Measurements from ENCODE around the gene SIM2.

The SIM2 gene

DNA sequence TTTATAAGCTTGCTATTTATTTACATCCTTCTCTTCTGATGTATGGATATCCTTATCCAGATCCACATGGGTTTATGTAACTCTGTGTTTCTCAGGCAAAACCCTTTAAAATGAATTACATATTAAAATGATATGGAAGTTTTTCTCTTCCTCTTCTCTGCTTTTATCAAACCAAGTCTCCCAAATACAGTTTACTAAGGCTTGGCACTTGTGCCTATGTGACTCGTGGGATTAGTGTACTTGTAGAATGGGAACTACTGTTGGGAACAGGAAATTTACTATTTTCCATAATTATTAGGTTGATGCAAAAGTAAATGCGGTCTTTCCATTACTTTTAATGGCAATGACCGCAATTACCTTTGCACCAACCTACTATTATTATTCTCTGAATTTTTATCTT lies 14.8 kb downstream of the SIM2 start:
- peaks cover 20% of the 10 kb centered on the region for H3K27me3 ChIP-seq (ENCODE audit: control insufficient read depth, low read length)
- no peaks in the 10 kb centered on the region for H3K4me1 ChIP-seq (ENCODE audit: control insufficient read depth, low read length)
- no peaks in the 10 kb centered on the region for H3K79me2 ChIP-seq (ENCODE audit: control insufficient read depth, low read length)
- H4K20me1 ChIP-seq (ENCODE audit: control insufficient read depth, insufficient read depth, low read depth, low read length), result no peaks in the 10 kb centered on the region
- no peak overlapping the region for H3K27ac ChIP-seq (ENCODE audit: low read depth, low read length)
- H3F3A ChIP-seq (ENCODE audit: control insufficient read depth, insufficient read depth), result no peaks in the 10 kb centered on the region
- H3K36me3 ChIP-seq (ENCODE audit: control insufficient read depth, low read length), result no peaks in the 10 kb centered on the region
- no peak overlapping the region for H3K4me3 ChIP-seq (ENCODE audit: low read length)
- no peaks in the 10 kb centered on the region for H3K9me3 ChIP-seq (ENCODE audit: control insufficient read depth, insufficient read depth, low read length)
- H3K9me2 ChIP-seq (replicated peaks; ENCODE audit: control insufficient read depth, low read length), result no peaks in the 10 kb centered on the region
- no peak for TF ChIP-seq EZH2phosphoT487 (IDR thresholded peaks at IDR 0.05; ENCODE audit: borderline replicate concordance, low read length)
- TF ChIP-seq, protein P1, sequence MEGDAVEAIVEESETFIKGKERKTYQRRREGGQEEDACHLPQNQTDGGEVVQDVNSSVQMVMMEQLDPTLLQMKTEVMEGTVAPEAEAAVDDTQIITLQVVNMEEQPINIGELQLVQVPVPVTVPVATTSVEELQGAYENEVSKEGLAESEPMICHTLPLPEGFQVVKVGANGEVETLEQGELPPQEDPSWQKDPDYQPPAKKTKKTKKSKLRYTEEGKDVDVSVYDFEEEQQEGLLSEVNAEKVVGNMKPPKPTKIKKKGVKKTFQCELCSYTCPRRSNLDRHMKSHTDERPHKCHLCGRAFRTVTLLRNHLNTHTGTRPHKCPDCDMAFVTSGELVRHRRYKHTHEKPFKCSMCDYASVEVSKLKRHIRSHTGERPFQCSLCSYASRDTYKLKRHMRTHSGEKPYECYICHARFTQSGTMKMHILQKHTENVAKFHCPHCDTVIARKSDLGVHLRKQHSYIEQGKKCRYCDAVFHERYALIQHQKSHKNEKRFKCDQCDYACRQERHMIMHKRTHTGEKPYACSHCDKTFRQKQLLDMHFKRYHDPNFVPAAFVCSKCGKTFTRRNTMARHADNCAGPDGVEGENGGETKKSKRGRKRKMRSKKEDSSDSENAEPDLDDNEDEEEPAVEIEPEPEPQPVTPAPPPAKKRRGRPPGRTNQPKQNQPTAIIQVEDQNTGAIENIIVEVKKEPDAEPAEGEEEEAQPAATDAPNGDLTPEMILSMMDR (IDR thresholded peaks at IDR 0.05; ENCODE audit: low read depth, low read length, poor library complexity, severe bottlenecking), result no peak
- H3K4me2 ChIP-seq (ENCODE audit: low read length), result no peak overlapping the region

GRCh38 chr21:36716387-36716786 lies 17.5 kb downstream of the SIM2 start:
- TF ChIP-seq, protein P1 (IDR thresholded peaks at IDR 0.05; ENCODE audit: low read depth, low read length, poor library complexity, severe bottlenecking), result no peak
- TF ChIP-seq EZH2phosphoT487 (IDR thresholded peaks at IDR 0.05; ENCODE audit: borderline replicate concordance, low read length), result no peak
- Histone ChIP-seq H3K27ac (ENCODE audit: low read depth, low read length) (no peak overlapping the region), H3K9me3 (ENCODE audit: control insufficient read depth, insufficient read depth, low read length) (no peaks in the 10 kb centered on the region)

GRCh38 chr21:36716836-36717235 lies 17.9 kb downstream of the SIM2 start:
- peaks cover 16% of the 10 kb centered on the region for H3K27me3 ChIP-seq (ENCODE audit: control insufficient read depth, low read length)
- no peak for TF ChIP-seq EZH2phosphoT487 (IDR thresholded peaks at IDR 0.05; ENCODE audit: borderline replicate concordance, low read length)
- TF ChIP-seq, protein P1 (IDR thresholded peaks at IDR 0.05; ENCODE audit: low read depth, low read length, poor library complexity, severe bottlenecking), result no peak
- no peaks in the 10 kb centered on the region for H3K36me3 ChIP-seq (ENCODE audit: control insufficient read depth, low read length)
- no peaks in the 10 kb centered on the region for H3F3A ChIP-seq (ENCODE audit: control insufficient read depth, insufficient read depth)
- no peaks in the 10 kb centered on the region for H3K9me3 ChIP-seq (ENCODE audit: control insufficient read depth, insufficient read depth, low read length)
- H3K4me2 ChIP-seq (ENCODE audit: low read length), result no peak overlapping the region
- H4K20me1 ChIP-seq (ENCODE audit: control insufficient read depth, insufficient read depth, low read depth, low read length), result no peaks in the 10 kb centered on the region
- no peak overlapping the region for H3K4me3 ChIP-seq (ENCODE audit: low read length)
- no peak overlapping the region for H3K27ac ChIP-seq (ENCODE audit: low read depth, low read length)
- no peaks in the 10 kb centered on the region for H3K4me1 ChIP-seq (ENCODE audit: control insufficient read depth, low read length)
- no peaks in the 10 kb centered on the region for H3K9me2 ChIP-seq (replicated peaks; ENCODE audit: control insufficient read depth, low read length)
- no peaks in the 10 kb centered on the region for H3K79me2 ChIP-seq (ENCODE audit: control insufficient read depth, low read length)

More at GRCh38 chr21:36716387-36716786, 17.5 kb downstream of the SIM2 start:
- Histone ChIP-seq H3K27me3 (ENCODE audit: control insufficient read depth, low read length) (peaks cover 16% of the 10 kb centered on the region), H3K9me2 (replicated peaks; ENCODE audit: control insufficient read depth, low read length) (no peaks in the 10 kb centered on the region), H3F3A (ENCODE audit: control insufficient read depth, insufficient read depth) (no peaks in the 10 kb centered on the region), H4K20me1 (ENCODE audit: control insufficient read depth, insufficient read depth, low read depth, low read length) (no peaks in the 10 kb centered on the region), H3K4me1 (ENCODE audit: control insufficient read depth, low read length) (no peaks in the 10 kb centered on the region), H3K4me2 (ENCODE audit: low read length) (no peak overlapping the region), H3K36me3 (ENCODE audit: control insufficient read depth, low read length) (no peaks in the 10 kb centered on the region), H3K4me3 (ENCODE audit: low read length) (no peak overlapping the region), H3K79me2 (ENCODE audit: control insufficient read depth, low read length) (no peaks in the 10 kb centered on the region)

Measured in DOHH2 (cell line).